Nephron (organoid): ENCODE measurements around the gene GCN1.

Source experiments
- H3K27ac Mint-ChIP-seq, 3 experiments: 2 replicates each; pipeline ENCODE4 v1.8.0; 2020; ENCODE audit warnings: mixed read lengths in 3 of 3, mild to moderate bottlenecking in 2 of 3, moderate library complexity in 1 of 3
- H3K27me3 Mint-ChIP-seq: 2 replicates; pipeline ENCODE4 v1.8.0; 2021; ENCODE audit warnings: low read depth, mild to moderate bottlenecking, moderate library complexity, mixed read lengths
- H3K36me3 Mint-ChIP-seq: 2 replicates; pipeline ENCODE4 v1.8.0; 2020; ENCODE audit warnings: low read depth, mixed read lengths
- H3K4me1 Mint-ChIP-seq: 2 replicates; pipeline ENCODE4 v1.8.0; 2020; ENCODE audit warnings: mixed read lengths
- H3K4me3 Mint-ChIP-seq, 3 experiments: 2 replicates each; pipeline ENCODE4 v1.8.0; 2020; ENCODE audit warnings: mild to moderate bottlenecking in 3 of 3, mixed read lengths in 3 of 3, moderate library complexity in 2 of 3
- H3K9me3 Mint-ChIP-seq: 2 replicates; pipeline ENCODE4 v1.8.0; 2020; ENCODE audit warnings: mixed read lengths
- TF ChIP-seq, protein P1 (sequence below), 3 experiments: fragments of 200-600 bp; sonication (generic); IDR thresholded peaks; one replicate each; pipeline ENCODE4 v1.5.0; 2021; ENCODE audit warnings: antibody characterized with exemption in 3 of 3; ENCODE audit not compliant: unreplicated experiment in 3 of 3

GCN1 gene

DNA sequence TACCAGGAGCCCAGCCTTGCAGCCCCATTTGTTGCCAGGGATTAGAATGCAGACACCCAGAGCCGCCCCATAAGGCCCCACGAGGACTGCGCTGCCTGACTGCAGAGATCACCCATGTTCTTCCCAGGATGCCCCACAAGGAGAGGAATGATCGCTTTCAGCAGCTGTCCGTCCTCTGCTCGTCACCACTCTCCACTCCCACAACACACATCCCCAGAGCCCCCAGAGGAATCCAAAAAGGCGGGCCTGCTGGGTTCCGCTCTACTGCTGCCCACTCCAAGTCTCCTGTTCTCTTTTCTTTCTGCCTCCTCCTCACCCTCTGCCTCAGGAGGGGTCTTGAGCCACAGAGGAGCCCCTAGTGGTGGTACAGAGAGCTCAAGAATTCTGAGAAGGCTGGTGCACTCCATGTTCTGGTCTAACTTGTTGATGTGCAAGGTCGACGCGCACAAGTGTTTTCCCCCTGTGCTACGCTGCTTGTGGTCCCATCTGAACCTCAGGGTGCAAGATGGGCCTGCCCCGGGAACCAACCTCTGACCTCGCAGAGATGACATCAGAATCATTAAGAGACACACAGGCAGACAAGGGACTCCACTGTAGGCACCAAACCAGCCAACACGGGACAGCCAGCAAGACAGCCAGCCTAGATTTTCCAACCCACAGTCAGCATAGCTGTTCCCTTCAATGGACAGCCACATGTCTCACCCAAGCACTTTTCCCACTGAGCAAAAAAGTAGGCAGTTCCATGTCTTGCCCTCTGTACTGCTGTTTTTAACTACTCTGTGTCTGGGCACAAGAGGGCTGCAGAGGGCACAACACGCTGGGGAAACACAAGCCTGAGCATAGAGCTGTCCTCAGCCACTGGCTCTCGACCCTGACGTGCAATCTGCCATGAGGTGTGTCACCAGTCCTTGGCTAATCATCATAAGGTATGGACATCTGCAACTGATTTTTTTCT, 41.1 kb upstream of the GCN1 start:
- H3K4me1 Mint-ChIP-seq: peaks cover 79% of the 10 kb centered on the region
- TF ChIP-seq, protein P1, sequence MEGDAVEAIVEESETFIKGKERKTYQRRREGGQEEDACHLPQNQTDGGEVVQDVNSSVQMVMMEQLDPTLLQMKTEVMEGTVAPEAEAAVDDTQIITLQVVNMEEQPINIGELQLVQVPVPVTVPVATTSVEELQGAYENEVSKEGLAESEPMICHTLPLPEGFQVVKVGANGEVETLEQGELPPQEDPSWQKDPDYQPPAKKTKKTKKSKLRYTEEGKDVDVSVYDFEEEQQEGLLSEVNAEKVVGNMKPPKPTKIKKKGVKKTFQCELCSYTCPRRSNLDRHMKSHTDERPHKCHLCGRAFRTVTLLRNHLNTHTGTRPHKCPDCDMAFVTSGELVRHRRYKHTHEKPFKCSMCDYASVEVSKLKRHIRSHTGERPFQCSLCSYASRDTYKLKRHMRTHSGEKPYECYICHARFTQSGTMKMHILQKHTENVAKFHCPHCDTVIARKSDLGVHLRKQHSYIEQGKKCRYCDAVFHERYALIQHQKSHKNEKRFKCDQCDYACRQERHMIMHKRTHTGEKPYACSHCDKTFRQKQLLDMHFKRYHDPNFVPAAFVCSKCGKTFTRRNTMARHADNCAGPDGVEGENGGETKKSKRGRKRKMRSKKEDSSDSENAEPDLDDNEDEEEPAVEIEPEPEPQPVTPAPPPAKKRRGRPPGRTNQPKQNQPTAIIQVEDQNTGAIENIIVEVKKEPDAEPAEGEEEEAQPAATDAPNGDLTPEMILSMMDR (IDR thresholded peaks at IDR 0.05; ENCODE audit: unreplicated experiment in 3 of 3): peak; percentile 2 to 44 (median 33)
- no peaks in the 10 kb centered on the region for H3K9me3 Mint-ChIP-seq
- no peaks in the 10 kb centered on the region for H3K36me3 Mint-ChIP-seq
- peak overlapping the region; percentile 92 to 95 (median 95) for H3K27ac Mint-ChIP-seq
- no peaks in the 10 kb centered on the region for H3K27me3 Mint-ChIP-seq
- peak overlapping the region; percentile 28 to 60 (median 36) for H3K4me3 Mint-ChIP-seq

DNA sequence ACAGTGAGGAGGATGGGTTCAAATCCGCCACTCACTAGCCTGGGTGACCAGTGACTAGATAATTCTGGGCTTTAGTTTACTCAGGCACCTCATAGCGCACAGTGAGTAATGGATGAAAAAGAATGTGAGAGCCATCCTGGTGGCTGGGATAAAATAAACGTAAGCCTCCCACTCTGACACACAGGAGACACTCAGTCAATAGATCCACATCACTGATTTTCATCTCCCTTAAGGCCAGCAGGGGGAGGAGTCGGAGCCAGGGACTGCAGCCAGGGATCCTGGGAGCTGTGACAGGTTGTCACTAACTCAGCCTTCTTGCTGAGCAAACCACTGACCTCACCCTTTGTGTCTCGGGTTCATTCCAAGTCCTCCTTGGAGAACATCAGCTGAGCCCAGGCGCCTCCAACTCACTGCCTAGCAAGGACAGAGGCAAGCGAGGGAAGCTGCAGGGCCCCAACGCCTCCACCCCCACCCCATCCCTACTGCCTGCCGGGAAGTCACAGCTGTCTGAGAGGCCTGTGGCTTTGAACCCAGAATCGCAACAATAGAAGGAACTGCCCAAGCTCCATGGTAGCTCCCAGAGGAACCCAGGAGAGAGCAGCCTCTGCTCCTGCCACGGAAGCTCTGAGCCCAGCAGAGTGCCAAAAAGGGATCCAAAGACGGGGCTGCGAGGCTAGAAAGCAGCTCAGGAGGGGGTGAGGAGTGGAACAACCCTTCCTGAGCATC, 40.3 kb upstream of the GCN1 start:
- TF ChIP-seq, protein P1 (IDR thresholded peaks at IDR 0.05; ENCODE audit: unreplicated experiment in 3 of 3): peak; percentile 30 to 61 (median 45)
- no peaks in the 10 kb centered on the region for H3K27me3 Mint-ChIP-seq
- no peaks in the 10 kb centered on the region for H3K36me3 Mint-ChIP-seq
- peak overlapping the region; percentile 92 to 95 (median 95) for H3K27ac Mint-ChIP-seq
- peak overlapping the region; percentile 19 to 56 (median 49) for H3K4me3 Mint-ChIP-seq
- H3K4me1 Mint-ChIP-seq: peaks cover 79% of the 10 kb centered on the region
- no peaks in the 10 kb centered on the region for H3K9me3 Mint-ChIP-seq

DNA sequence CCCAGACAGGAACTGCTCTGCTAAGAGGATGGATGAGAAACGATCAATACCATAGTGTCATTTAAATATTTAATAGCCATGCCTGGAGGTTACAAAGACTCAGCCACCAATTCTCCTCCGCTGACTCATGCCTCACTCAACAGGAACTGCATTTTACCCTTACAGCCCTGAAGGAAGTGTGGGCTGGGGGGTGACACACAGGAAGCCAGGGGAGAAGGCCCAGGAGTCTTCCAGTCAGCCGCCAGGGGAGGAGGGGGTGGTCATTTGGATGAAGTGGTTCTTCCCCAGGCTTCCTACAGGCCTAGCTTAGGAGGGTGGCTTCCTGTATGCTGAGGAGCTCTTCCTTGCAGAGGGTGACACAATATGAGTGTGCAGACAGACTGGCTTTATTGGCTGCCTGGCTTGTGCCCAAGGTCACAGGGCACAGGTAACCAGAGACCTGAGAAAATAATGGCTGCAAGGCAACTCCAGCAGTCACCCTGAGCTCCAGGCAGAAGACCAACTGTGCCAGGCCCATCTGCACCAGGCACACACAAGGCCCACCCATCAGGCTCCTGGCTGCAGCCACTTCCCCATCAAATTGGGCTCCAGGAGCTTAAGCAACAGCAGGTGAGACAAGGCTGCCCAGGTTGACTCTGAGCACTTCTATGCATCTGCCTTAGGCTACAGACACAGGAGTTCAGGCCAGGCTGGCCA, 36.9 kb upstream of the GCN1 start:
- H3K36me3 Mint-ChIP-seq: no peaks in the 10 kb centered on the region

DNA sequence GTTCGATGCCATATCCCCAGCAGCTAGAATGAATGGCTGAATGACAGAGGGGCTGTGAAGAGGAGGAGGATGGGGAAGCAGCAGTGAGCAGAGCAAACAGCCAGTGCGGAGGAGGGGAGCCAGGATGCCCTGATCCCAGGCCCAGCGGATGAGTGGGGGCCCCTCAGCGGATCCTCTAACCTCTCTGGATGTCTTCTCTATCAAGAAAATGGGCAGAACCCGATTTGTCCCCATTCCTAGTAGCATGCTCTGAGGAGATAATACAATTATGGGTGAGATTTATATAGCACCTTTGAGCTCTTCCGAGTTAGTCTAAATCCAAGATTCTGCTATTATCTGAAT, 36.4 kb upstream of the GCN1 start:
- Mint-ChIP-seq H3K4me1 (peaks cover 84% of the 10 kb centered on the region), H3K27ac (peak overlapping the region; percentile 92 to 95 (median 95)), H3K9me3 (no peaks in the 10 kb centered on the region), H3K27me3 (no peaks in the 10 kb centered on the region), H3K36me3 (no peaks in the 10 kb centered on the region), H3K4me3 (peak overlapping the region; percentile 33 to 56 (median 48))
- TF ChIP-seq, protein P1 (IDR thresholded peaks at IDR 0.05; ENCODE audit: unreplicated experiment in 3 of 3): no peak

More for the DNA sequence above, 36.9 kb upstream of the GCN1 start:
- no peaks in the 10 kb centered on the region for H3K27me3 Mint-ChIP-seq
- peaks cover 87% of the 10 kb centered on the region for H3K4me1 Mint-ChIP-seq
- TF ChIP-seq, protein P1 (IDR thresholded peaks at IDR 0.05; ENCODE audit: unreplicated experiment in 3 of 3): no peak
- H3K9me3 Mint-ChIP-seq: no peaks in the 10 kb centered on the region
- H3K27ac Mint-ChIP-seq: peak overlapping the region; percentile 92 to 95 (median 95)
- peak overlapping the region; percentile 33 to 56 (median 43) for H3K4me3 Mint-ChIP-seq

DNA sequence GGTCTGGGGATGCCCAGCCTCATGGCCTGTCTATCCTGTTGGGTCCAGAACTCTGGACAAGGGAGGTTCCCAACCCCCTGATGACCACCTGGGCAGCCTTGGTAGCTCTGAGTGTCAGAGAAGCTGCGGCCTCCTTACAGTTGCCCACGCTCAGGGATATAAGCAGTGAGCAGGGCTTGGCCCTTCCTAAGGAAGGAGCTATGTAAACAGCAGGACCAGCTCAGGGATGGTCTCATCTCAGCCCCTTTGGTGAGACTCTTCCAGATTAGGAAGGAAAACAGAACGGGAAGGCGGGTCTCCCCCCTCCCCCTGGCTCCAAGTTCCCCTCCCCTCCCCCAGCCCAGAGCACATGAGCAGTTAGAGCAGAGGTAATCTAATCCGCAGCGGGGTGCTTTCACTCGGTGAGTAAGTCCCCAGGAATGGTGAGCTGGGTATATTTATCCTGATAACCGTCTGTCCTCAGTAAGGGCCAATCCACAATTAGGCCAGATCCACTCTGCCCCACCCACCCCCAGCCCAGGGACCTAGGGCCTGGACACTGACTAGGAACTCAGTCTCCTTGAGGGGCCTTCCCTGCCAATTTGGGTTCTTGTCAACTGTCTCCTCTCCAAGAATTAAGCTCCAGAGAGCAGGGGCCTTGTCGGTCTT, 35.9 kb upstream of the GCN1 start:
- Mint-ChIP-seq H3K36me3 (no peaks in the 10 kb centered on the region), H3K9me3 (no peaks in the 10 kb centered on the region), H3K27me3 (no peaks in the 10 kb centered on the region), H3K4me3 (peak overlapping the region; percentile 33 to 56 (median 56)), H3K27ac (peak overlapping the region; percentile 92 to 95 (median 95)), H3K4me1 (peaks cover 84% of the 10 kb centered on the region)
- TF ChIP-seq, protein P1 (IDR thresholded peaks at IDR 0.05; ENCODE audit: unreplicated experiment in 3 of 3): no peak
